Cardiac muscle cell (in vitro differentiated cells and primary cell): ENCODE measurements around the gene TMEM9. TPM values are rescaled to one million over a fixed set of nuclear protein-coding genes. Genes with fewer than 3 reads are reported as not detected.

Experiments
- DNase-seq, 2 donors: peaks; one replicate each; pipeline versions ENCODE4 v3.0.0 to v3.0.0-alpha.2; 2010 to 2017; ENCODE audit warnings: low read depth in 1 of 2, low spot score in 1 of 2
- H3K27ac ChIP-seq: fragments of 200-600 bp; sonication (generic); 2 replicates; pipeline ENCODE4 v1.5.1; 2016
- H3K27me3 ChIP-seq: fragments of 200-600 bp; sonication (generic); 2 replicates; pipeline ENCODE4 v1.6.0; 2016; ENCODE audit warnings: control low read depth
- H3K36me3 ChIP-seq: fragments of 200-600 bp; sonication (generic); 2 replicates; pipeline ENCODE4 v1.5.1; 2016; ENCODE audit warnings: control low read depth
- H3K4me1 ChIP-seq: fragments of 200-600 bp; sonication (generic); 2 replicates; pipeline ENCODE4 v1.8.1; 2017; ENCODE audit warnings: low read depth, mild to moderate bottlenecking, mixed run types
- H3K4me3 ChIP-seq: fragments of 200-600 bp; sonication (generic); 2 replicates; pipeline ENCODE4 v1.5.1; 2016; ENCODE audit warnings: mild to moderate bottlenecking
- H3K9me3 ChIP-seq: fragments of 200-600 bp; sonication (generic); 2 replicates; pipeline ENCODE4 v1.5.1; 2017; ENCODE audit warnings: low read depth, mild to moderate bottlenecking, control low read depth
- polyA plus RNA-seq: library from polyadenylated mRNA; unstranded; fragments of >200 nt; fragmentation: Nextera tagmentation; extraction: Ambion mirVana; gene quantifications from 2 replicates; pipeline ENCODE4 v1.2.1, GENCODE V29; 2016
- total RNA-seq: library from RNA; depleted of rRNA; stranded (reverse); fragments of >200 nt; gene quantifications from 2 replicates; pipeline ENCODE4 v1.2.3, GENCODE V29; 2016
- TF ChIP-seq, protein P1 (sequence below): IDR thresholded peaks from 2 replicates; pipeline ENCODE4 v1.5.1; 2012; ENCODE audit warnings: low read depth, mild to moderate bottlenecking, low read length

TMEM9 gene
- total and polyA plus RNA-seq, 2 experiments from 2014 or later = 171 to 215 TPM

DNA sequence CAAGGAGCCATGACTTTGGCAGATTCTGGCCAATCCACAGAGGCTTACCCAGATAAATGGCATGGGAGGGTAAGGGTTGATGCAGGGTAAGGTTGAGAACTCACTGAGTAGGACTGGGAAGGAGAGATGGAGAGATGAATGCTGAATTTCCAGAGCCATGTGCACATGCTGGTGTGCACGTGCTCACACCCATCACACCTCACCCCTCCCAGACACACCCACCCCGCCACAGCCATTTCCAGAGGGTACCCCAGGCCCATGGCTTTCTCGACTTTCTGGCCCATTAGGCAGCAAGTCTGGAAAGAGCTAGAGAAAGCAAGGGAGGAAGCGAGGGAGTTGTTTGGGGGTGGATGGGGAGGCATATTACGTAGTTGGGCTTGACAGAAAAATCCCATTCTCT, 43.7 kb downstream of the TMEM9 start:
- H3K27me3 ChIP-seq = peaks cover 11% of the 10 kb centered on the region
- no peak overlapping the region for H3K27ac ChIP-seq
- no peaks in the 10 kb centered on the region for H3K9me3 ChIP-seq
- H3K4me3 ChIP-seq = no peak overlapping the region
- H3K36me3 ChIP-seq = no peaks in the 10 kb centered on the region
- DNase-seq = no peak
- H3K4me1 ChIP-seq = peaks cover 6% of the 10 kb centered on the region
- TF ChIP-seq, protein P1, sequence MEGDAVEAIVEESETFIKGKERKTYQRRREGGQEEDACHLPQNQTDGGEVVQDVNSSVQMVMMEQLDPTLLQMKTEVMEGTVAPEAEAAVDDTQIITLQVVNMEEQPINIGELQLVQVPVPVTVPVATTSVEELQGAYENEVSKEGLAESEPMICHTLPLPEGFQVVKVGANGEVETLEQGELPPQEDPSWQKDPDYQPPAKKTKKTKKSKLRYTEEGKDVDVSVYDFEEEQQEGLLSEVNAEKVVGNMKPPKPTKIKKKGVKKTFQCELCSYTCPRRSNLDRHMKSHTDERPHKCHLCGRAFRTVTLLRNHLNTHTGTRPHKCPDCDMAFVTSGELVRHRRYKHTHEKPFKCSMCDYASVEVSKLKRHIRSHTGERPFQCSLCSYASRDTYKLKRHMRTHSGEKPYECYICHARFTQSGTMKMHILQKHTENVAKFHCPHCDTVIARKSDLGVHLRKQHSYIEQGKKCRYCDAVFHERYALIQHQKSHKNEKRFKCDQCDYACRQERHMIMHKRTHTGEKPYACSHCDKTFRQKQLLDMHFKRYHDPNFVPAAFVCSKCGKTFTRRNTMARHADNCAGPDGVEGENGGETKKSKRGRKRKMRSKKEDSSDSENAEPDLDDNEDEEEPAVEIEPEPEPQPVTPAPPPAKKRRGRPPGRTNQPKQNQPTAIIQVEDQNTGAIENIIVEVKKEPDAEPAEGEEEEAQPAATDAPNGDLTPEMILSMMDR = no peak

DNA sequence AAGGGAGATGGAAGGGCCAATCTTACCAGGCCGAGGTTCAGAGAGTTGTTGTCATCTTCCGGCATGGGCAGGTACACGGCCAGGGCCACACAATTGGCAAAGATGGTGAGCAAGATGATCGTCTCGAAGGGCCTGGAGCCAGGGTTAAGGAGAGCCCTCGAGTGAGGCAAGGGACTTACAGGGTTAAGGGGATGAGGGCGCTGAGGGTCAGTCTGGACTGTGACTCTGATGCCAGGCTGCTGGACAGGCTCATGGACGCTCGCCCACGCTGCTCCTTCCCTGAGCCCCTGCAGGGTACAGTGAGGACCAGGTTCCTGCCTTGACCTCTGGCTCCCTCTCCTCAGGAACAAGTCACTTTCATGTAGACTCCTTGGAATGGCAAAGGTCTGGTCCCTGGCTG, 44.1 kb downstream of the TMEM9 start:
- no peaks in the 10 kb centered on the region for H3K9me3 ChIP-seq
- H3K27me3 ChIP-seq = peaks cover 6% of the 10 kb centered on the region
- H3K27ac ChIP-seq = no peak overlapping the region
- DNase-seq = no peak
- H3K36me3 ChIP-seq = no peaks in the 10 kb centered on the region
- peaks cover 6% of the 10 kb centered on the region for H3K4me1 ChIP-seq
- no peak overlapping the region for H3K4me3 ChIP-seq
- TF ChIP-seq, protein P1 = no peak

DNA sequence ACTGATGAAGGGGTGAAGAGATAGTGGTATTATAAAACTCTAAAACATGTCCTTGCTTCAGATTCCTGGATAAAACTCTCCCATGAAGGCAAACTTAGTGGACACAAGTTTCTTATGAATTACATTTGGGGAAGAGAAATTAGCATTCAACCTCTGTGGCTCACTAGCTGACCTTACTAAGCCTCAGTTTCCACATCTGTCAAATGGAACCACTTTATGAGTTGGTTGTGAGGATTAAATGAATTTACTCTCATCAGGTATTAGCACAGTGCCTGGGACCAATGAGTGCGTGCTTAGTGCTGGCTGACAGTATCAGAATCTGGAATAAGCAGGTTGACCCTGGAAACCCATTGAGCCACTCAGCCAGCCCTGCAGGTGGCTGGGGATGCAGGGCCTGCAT, 44.6 kb downstream of the TMEM9 start:
- Histone ChIP-seq H3K9me3 (no peaks in the 10 kb centered on the region), H3K36me3 (no peaks in the 10 kb centered on the region), H3K4me1 (peaks cover 6% of the 10 kb centered on the region), H3K27ac (no peak overlapping the region), H3K27me3 (peaks cover 2% of the 10 kb centered on the region), H3K4me3 (no peak overlapping the region)
- TF ChIP-seq, protein P1 = no peak
- DNase-seq = no peak

DNA sequence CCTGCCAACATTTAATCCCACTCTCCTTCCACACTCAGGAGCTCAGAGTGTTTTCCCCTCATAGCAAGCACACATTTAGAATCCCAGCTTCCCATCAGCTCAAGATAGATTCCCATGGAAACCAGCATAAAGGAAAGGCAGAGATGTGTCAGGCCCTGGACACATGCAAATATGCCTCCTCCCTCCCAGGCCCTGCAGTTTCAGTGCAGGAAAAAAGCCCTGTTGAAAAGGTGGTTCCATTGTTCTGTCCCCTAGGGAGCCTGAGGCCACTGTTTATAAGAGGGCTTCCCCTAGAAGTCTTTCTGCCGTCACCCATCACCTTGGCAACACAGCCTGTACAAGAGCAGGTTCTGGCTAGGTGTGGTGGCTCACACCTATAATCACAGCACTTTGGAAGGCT, 45.7 kb downstream of the TMEM9 start:
- TF ChIP-seq, protein P1 = no peak
- H3K36me3 ChIP-seq = no peaks in the 10 kb centered on the region
- H3K27me3 ChIP-seq = no peaks in the 10 kb centered on the region
- H3K27ac ChIP-seq = no peak overlapping the region
- DNase-seq = no peak
- H3K9me3 ChIP-seq = no peaks in the 10 kb centered on the region
- peaks cover 6% of the 10 kb centered on the region for H3K4me1 ChIP-seq
- no peak overlapping the region for H3K4me3 ChIP-seq

DNA sequence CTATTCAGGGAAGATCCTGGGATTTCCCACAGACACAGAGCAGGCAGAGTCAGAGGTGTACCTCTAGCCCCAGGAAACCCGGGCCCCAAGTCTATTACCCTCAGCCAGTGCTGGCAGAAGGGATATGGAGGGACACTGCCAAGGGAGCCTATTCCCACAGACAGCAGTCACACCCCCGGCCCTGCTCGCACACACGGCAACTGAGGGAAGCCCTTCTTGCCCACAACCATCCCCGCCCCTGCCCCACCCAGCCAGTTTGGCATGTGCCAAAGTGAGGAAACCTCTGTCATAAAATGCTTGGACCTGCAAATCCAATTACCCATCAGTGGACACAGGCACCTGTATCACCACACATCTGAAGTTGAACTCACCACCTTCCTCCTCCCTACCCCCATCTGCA, 48.6 kb downstream of the TMEM9 start:
- Histone ChIP-seq H3K27me3 (no peaks in the 10 kb centered on the region), H3K4me1 (no peaks in the 10 kb centered on the region), H3K9me3 (no peaks in the 10 kb centered on the region), H3K4me3 (no peak overlapping the region), H3K36me3 (no peaks in the 10 kb centered on the region), H3K27ac (no peak overlapping the region)
- DNase-seq = no peak
- TF ChIP-seq, protein P1 = no peak

DNA sequence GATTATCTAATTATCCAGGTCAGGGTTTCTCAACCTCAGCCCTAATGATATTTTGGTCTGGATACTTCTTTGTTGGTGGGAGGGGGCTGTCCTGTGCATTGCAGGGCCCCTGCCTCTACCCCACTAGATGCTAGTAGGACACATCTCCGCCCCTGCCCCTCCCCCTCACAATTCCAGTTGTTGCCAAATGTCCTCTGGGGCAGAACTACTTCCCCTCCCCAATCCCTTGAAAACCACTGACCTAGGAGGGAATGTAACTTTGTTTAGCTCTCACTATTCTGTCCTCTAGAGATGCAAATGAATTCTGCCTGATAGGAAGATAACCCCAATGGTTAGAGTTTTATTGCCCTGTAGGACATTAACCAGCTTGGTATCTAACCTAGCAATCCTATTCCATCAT, 50.1 kb downstream of the TMEM9 start:
- TF ChIP-seq, protein P1 = no peak

More for the DNA sequence above, 50.1 kb downstream of the TMEM9 start:
- no peak for DNase-seq
- H3K4me1 ChIP-seq = no peaks in the 10 kb centered on the region
- H3K36me3 ChIP-seq = no peaks in the 10 kb centered on the region
- no peaks in the 10 kb centered on the region for H3K27me3 ChIP-seq
- H3K4me3 ChIP-seq = no peak overlapping the region
- no peak overlapping the region for H3K27ac ChIP-seq
- no peaks in the 10 kb centered on the region for H3K9me3 ChIP-seq
